Thoracic aorta (tissue), 2 donors: ENCODE results near the gene ICA1. TPM values are rescaled to one million over a fixed set of nuclear protein-coding genes. Genes with fewer than 3 reads are reported as not detected.

ENCODE experiments used
- ATAC-seq: fragments of 150-250 bp; one replicate; pipeline ENCODE4 v1.8.0; 2017; ENCODE audit warnings: low read depth; ENCODE audit not compliant: insufficient number of reproducible peaks, low FRiP score
- DNase-seq: peaks from one replicate; pipeline ENCODE4 v3.0.0-alpha.2; 2020; ENCODE audit warnings: low spot score
- H3K27ac ChIP-seq, 2 donors: fragments of 200-600 bp; sonication (generic); 1 replicate in 1 of 2; 2 replicates in 1 of 2; pipeline ENCODE4 v1.5.1; 2016; ENCODE audit warnings: mild to moderate bottlenecking in 2 of 2, moderate library complexity in 2 of 2
- H3K27me3 ChIP-seq: fragments of 200-600 bp; sonication (generic); replicated peaks from 2 replicates; pipeline ENCODE4 v1.6.0; 2016; ENCODE audit warnings: mild to moderate bottlenecking; ENCODE audit not compliant: insufficient read depth
- H3K36me3 ChIP-seq: fragments of 200-600 bp; sonication (generic); one replicate; pipeline ENCODE4 v1.5.1; 2016
- H3K4me1 ChIP-seq, 2 donors: fragments of 200-600 bp; sonication (generic); 1 replicate in 1 of 2; 2 replicates in 1 of 2; pipeline versions ENCODE4 v1.5.1 to v1.6.0; 2016; ENCODE audit warnings: low read depth in 2 of 2, mild to moderate bottlenecking in 1 of 2; ENCODE audit not compliant: control insufficient read depth in 1 of 2
- H3K4me3 ChIP-seq: fragments of 200-600 bp; sonication (generic); 2 replicates; pipeline ENCODE4 v1.5.1; 2016; ENCODE audit warnings: mild to moderate bottlenecking
- H3K9me3 ChIP-seq: fragments of 200-600 bp; sonication (generic); 2 replicates; pipeline ENCODE4 v1.5.1; 2016
- CTCF ChIP-seq: fragments of 200-600 bp; sonication (generic); IDR thresholded peaks from one replicate; pipeline ENCODE4 v1.5.1; 2019; ENCODE audit warnings: antibody characterized with exemption
- total RNA-seq, 2 donors: library from RNA; depleted of rRNA; stranded (reverse); fragments of >200 nt; gene quantifications; one replicate each; pipeline versions ENCODE4 v1.1.0 to v1.2.3, GENCODE V29; 2016

ICA1 gene
- total RNA-seq, 2 donors from 2014 or later = 6.6 to 9.9 TPM

- Histone ChIP-seq H3K27ac (no peak overlapping the region), H3K4me3 (no peak overlapping the region), H3K9me3 (no peaks in the 10 kb centered on the region), H3K4me1 (no peaks in the 10 kb centered on the region), H3K36me3 (no peaks in the 10 kb centered on the region), H3K27me3 (no peaks in the 10 kb centered on the region)
- no peak for TF ChIP-seq CTCF
- no peak for DNase-seq
- ATAC-seq = no peak
Observed at GRCh38 chr7:8285155-8285554, 23.2 kb upstream of the ICA1 start.

GRCh38 chr7:8284606-8285005, 22.6 kb upstream of the ICA1 start:
- H3K27me3 ChIP-seq = no peaks in the 10 kb centered on the region
- no peak for ATAC-seq
- H3K4me1 ChIP-seq = no peaks in the 10 kb centered on the region
- no peaks in the 10 kb centered on the region for H3K36me3 ChIP-seq
- no peak for TF ChIP-seq CTCF
- H3K4me3 ChIP-seq = no peak overlapping the region
- no peak for DNase-seq
- no peak overlapping the region for H3K27ac ChIP-seq
- H3K9me3 ChIP-seq = no peaks in the 10 kb centered on the region

- Histone ChIP-seq H3K36me3 (no peaks in the 10 kb centered on the region), H3K9me3 (no peaks in the 10 kb centered on the region), H3K27ac (no peak overlapping the region), H3K4me1 (no peaks in the 10 kb centered on the region), H3K4me3 (no peak overlapping the region), H3K27me3 (no peaks in the 10 kb centered on the region)
- DNase-seq = no peak
- ATAC-seq = no peak
- TF ChIP-seq CTCF = no peak
Observed at GRCh38 chr7:8283968-8284367, 22.0 kb upstream of the ICA1 start.

DNA sequence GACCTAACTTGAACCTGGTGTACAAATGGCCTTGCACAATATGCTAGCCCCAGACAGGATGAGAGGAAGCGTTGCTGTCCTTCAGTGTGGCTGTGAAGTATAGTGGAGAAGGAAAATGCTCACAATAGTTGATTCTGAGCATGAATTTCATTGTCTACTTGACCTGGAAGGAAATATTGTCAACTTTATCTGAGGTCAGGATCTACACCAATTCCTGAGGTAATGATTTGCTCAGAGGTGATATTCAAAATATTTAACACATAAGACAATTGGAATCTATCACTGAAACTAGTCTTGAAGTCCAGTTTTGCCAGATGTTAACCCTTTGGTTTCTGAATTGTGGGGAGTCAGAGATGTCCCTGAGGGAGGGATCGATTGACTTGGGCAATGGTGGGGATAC, 20.9 kb upstream of the ICA1 start:
- Histone ChIP-seq H3K36me3 (no peaks in the 10 kb centered on the region), H3K4me3 (no peak overlapping the region), H3K9me3 (no peaks in the 10 kb centered on the region), H3K27ac (no peak overlapping the region), H3K27me3 (no peaks in the 10 kb centered on the region), H3K4me1 (no peaks in the 10 kb centered on the region)
- no peak for ATAC-seq
- no peak for TF ChIP-seq CTCF
- no peak for DNase-seq

- Histone ChIP-seq H3K4me3 (no peak overlapping the region), H3K36me3 (no peaks in the 10 kb centered on the region), H3K27me3 (no peaks in the 10 kb centered on the region), H3K9me3 (no peaks in the 10 kb centered on the region), H3K27ac (no peak overlapping the region), H3K4me1 (no peaks in the 10 kb centered on the region)
- no peak for DNase-seq
- TF ChIP-seq CTCF = no peak
- no peak for ATAC-seq
Observed at GRCh38 chr7:8282162-8282561, 20.2 kb upstream of the ICA1 start.
